HG03103 (cell line): ENCODE data around the gene PGK1.
"Not testable (repeated sequence)": the region's sequence is repeated elsewhere in the genome, so short reads cannot be mapped to it uniquely, and the experiment has no call there.

Experiments
- ATAC-seq: cut with Tn5 transposase; IDR thresholded peaks from one replicate; pipeline ENCODE4 v1.9.1; 2021; ENCODE audit warnings: low read depth; ENCODE audit not compliant: unreplicated experiment

Gene PGK1

DNA sequence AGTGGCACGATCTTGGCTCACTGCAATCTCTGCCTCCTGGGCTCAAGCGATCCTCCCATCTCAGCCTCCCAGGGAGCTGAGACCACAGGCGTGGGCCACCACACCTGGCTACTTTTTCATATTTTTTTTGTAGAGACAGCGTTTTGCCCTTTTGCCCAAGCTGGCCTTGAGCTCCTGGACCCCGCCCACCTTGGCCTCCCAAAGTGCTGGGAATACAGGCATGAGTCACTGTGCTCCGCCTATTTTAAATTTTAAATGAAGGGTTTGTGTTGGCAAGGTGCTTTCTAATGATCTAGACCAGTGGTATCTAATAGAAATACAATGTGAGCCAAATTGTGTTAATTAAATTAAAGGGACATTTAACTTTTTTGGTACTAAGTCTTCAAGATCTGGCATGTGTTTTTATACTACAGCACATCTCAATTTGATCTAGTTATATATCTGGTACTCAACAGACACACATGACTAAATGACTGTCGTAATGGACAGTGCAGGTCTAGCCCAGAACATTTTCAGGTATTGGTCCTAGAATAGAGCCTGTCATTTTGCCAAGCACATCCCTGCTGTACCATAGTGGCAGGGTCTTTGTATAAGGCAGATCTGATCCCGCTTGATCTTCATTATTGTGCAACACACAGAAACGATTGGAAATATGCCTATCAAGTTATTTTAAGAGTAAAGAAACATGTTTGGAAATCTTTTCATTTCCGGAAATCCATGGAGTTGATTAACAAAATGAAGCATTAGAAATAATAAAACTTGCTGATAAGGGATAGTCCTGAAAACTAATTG lies 7.3 kb downstream of the PGK1 start:
- no peak for ATAC-seq

GRCh38 chrX:78116365-78116764 lies 12.3 kb downstream of the PGK1 start:
- ATAC-seq, result no peak

- no peak for ATAC-seq
Observed at GRCh38 chrX:78116766-78117165, 12.7 kb downstream of the PGK1 start.

GRCh38 chrX:78118628-78119027 lies 14.6 kb downstream of the PGK1 start:
- no peak for ATAC-seq

GRCh38 chrX:78119521-78120227 lies 15.6 kb downstream of the PGK1 start:
- no peak for ATAC-seq

GRCh38 chrX:78123190-78123589 lies 19.1 kb downstream of the PGK1 start:
- ATAC-seq, result no peak

- ATAC-seq, result no peak
Observed at GRCh38 chrX:78124307-78124706, 20.3 kb downstream of the PGK1 start.

GRCh38 chrX:78125148-78125547 lies 21.1 kb downstream of the PGK1 start:
- ATAC-seq, result no peak

- not testable (repeated sequence) for ATAC-seq
Observed at GRCh38 chrX:78125781-78126180, 21.7 kb downstream of the PGK1 start.

- no peak for ATAC-seq
Observed at GRCh38 chrX:78129714-78130113, 25.7 kb downstream of the PGK1 start.

DNA sequence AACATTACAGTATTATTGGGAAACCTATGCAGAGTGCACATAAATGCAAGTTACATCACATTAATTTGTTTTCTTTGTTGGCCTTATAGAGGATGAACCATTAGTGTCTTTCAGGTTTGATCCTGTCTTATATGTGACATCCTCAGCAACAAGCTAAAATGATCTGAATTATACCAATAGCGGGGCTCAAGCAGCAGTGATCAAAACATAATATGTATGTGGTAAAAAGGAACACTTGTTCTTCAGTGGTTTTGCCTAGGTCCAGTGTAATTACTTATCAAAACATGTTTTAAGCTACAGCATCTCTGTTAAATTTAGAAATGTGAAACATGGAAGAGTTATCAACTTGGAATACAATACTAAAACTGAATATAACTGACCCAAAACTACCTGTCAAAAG lies 26.3 kb downstream of the PGK1 start:
- ATAC-seq, result no peak

DNA sequence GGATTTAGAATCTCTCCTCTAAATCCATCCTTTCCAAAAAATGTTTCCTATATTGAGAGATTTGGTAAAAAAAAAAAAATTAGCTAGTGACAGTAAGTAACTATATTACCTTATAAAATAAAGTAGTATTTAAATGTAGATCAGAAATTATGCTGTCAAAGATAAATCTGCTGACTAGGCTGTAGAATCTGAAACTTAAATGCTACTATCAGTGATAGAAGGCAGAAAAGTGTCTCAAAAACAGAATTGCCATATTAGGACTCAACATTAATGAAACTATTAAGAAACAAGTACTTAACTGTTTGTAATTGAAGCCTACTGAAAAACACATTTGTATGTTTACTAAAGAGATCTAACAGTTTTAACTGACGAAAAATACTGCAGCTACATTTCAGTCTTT lies 27.1 kb downstream of the PGK1 start:
- no peak for ATAC-seq

GRCh38 chrX:78133238-78133960 lies 29.4 kb downstream of the PGK1 start:
- no peak for ATAC-seq

DNA sequence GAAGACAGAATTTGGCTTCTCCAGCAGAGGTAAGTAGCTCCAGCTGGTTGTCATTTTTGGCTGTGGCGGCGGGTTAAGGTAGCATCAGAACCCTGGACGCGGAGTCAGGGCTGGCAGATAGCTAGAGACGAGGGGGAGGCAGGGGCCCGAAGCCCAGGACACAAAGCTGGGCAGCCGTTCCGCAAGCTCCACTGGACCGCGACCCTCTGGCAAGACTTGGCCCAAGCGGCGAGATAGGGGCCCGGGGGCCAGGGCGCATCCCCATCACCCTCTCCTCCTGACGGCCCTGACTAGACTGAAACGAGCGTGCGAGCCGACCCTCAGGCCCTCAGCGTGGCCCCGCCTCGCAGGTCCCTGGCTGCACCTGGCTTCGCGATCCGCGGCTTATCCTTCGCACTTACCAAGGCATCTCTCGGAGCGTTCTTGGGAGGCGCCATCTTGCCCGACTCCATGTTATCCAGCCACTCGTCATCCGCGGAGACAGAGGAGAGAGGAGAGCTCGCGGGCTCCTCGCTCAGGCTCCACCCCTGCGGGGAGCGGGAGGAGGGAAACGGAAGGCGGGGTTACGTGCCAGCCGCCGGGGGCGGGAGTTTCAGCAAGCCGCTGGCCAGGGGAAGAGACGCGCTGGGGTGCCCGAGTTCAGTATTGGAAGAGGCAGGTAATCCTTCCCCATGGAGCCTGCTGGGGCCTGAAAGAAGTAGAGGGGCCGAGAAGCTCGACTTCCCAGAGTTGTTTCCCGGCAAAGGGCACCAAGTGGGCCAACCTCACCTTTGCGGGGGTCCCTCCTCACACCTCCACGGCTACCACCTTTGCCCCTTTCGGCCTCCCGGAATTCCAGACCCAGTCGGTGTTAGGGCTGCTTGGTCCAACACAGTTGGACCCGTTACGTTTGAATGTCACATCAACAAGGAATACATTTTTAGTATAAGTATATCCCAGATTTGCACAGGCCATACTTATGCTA lies 35.4 kb downstream of the PGK1 start, which contains the start of gene TAF9B:
Gene TAF9B, minus strand, starts transcription at position 491 of the 964 bp plus-strand sequence. Its CDS starts 39 bp downstream, at position 452.
- ATAC-seq, result peak; percentile 95

DNA sequence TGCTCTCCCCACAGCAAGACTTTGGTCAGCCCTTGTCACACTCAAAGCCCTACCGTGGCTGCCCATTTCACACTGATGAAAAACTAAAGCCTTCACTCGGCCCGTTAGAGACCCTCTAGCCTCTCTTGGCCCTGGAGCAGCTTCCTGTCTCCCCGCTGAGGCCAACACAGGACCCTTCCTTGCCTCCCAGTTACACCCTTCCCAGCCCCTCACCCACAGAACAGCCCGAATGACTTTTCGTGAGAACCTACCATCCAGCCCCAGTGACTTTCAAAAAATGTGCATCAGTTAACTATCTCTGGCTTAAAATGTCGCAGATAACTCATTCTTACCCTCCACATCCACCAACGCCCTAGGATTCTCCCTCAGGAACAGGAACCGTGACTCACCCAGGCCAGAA lies 36.2 kb downstream of the PGK1 start:
- ATAC-seq, result no peak

DNA sequence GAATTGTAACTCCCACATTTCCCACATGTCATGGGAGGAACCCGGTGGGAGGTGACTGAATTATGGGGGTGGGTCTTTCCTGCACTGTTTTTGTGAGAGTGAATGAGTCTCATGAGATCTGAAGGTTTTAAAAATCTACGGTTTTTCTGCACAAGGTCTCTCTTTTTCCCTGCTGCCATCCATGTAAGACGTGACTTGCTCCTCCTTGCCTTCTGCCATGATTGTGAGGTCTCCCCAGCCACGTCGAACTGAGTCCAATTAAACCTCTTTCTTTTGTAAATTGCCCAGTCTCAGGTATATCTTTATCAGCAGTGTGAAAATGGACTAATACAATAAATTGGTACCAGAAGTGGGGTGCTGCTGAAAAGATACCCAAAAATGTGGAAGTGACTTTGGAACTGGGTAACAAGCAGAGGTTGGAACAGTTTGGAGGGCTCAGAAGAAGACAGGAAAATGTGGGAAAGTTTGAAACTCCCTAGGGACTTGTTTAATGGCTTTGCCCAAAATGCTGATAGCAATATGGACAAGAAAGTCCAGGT lies 43.0 kb downstream of the PGK1 start:
- ATAC-seq, result not testable (repeated sequence)

GRCh38 chrX:78157373-78157772 lies 53.3 kb downstream of the PGK1 start:
- ATAC-seq, result not testable (repeated sequence)

GRCh38 chrX:78157846-78158245 lies 53.8 kb downstream of the PGK1 start:
- ATAC-seq, result not testable (repeated sequence)

- ATAC-seq, result not testable (repeated sequence)
Observed at GRCh38 chrX:78160711-78161110, 56.7 kb downstream of the PGK1 start.

DNA sequence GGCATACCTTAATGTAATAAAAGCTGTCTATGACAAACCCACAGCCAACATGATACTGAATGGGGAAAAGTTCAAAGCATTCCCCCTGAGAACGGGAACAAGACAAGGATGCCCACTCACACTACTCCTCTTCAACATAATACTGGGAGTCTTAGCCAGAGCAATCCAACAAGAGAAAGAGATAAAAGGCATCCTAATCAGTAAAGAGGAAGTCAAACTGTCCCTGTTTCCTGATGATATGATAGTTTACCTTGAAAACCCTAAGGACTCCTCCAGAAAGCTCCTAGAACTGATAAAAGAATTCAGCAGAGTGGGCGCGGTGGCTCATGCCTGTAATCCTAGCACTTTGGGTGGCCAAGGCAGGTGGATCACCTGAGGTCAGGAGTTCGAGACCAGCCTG lies 59.1 kb downstream of the PGK1 start:
- not testable (repeated sequence) for ATAC-seq
